Measurements from ENCODE around the gene ZNF697. TPM values are rescaled to one million over a fixed set of nuclear protein-coding genes. Genes with fewer than 3 reads are reported as not detected.

Gene ZNF697
- total RNA-seq, 4 donors from 2014 or later: 10.8 to 17.9 (median 11.9) TPM

- intact Hi-C loops (cut with DNase I): no loop called here
- TF ChIP-seq CTCF (IDR thresholded peaks at IDR 0.05) (no peak), POLR2A (IDR thresholded peaks at IDR 0.05) (no peak)
- DNase-seq: no peak
These were observed 47.5 kb downstream of the ZNF697 start for GRCh38 chr1:119600561-119600960.

GRCh38 chr1:119595606-119596005 is 52.5 kb downstream of the ZNF697 start:
- Histone ChIP-seq H3K4me3 (replicated peaks in 1 of 3) (no peak overlapping the region), H3K36me3 (no peaks in the 10 kb centered on the region), H3K4me1 (no peaks in the 10 kb centered on the region), H3K27ac (no peak overlapping the region), H3K27me3 (no peaks in the 10 kb centered on the region), H3K9me3 (no peaks in the 10 kb centered on the region)
- no peak for DNase-seq
- WGBS, 2 donors: 95 to 100% methylated on average over 2 of the region's 2 CpGs
- TF ChIP-seq POLR2A (IDR thresholded peaks at IDR 0.05) (no peak), CTCF (IDR thresholded peaks at IDR 0.05) (no peak)
- intact Hi-C loops (cut with DNase I): no loop called here

More at GRCh38 chr1:119600561-119600960, 47.5 kb downstream of the ZNF697 start:
- Histone ChIP-seq H3K27me3 (no peaks in the 10 kb centered on the region), H3K9me3 (no peaks in the 10 kb centered on the region), H3K27ac (no peak overlapping the region), H3K4me3 (replicated peaks in 1 of 3) (no peak overlapping the region), H3K36me3 (no peaks in the 10 kb centered on the region), H3K4me1 (no peaks in the 10 kb centered on the region)
- 92 to 95% methylated on average over 4 of the region's 4 CpGs for WGBS, 2 donors

- 87 to 90% methylated on average over 2 of the region's 2 CpGs for WGBS, 2 donors
- TF ChIP-seq POLR2A (IDR thresholded peaks at IDR 0.05) (no peak), CTCF (IDR thresholded peaks at IDR 0.05) (no peak)
These were observed 52.9 kb downstream of the ZNF697 start for GRCh38 chr1:119595168-119595567.

GRCh38 chr1:119594376-119594775 is 53.7 kb downstream of the ZNF697 start:
- TF ChIP-seq CTCF (IDR thresholded peaks at IDR 0.05) (no peak), POLR2A (IDR thresholded peaks at IDR 0.05) (no peak)
- H3K9me3 ChIP-seq: no peaks in the 10 kb centered on the region
- no peaks in the 10 kb centered on the region for H3K4me1 ChIP-seq
- H3K27me3 ChIP-seq: no peaks in the 10 kb centered on the region
- no peak overlapping the region for H3K4me3 ChIP-seq (replicated peaks in 1 of 3)
- H3K36me3 ChIP-seq: no peaks in the 10 kb centered on the region
- DNase-seq: no peak
- no peak overlapping the region for H3K27ac ChIP-seq
- 17 to 20% methylated on average over 1 of the region's 1 CpG for WGBS, 2 donors
- intact Hi-C loops (cut with DNase I): no loop called here

More at GRCh38 chr1:119595168-119595567, 52.9 kb downstream of the ZNF697 start:
- no peak overlapping the region for H3K4me3 ChIP-seq (replicated peaks in 1 of 3)
- no peaks in the 10 kb centered on the region for H3K4me1 ChIP-seq
- intact Hi-C loops (cut with DNase I): no loop called here
- no peaks in the 10 kb centered on the region for H3K9me3 ChIP-seq
- no peaks in the 10 kb centered on the region for H3K36me3 ChIP-seq
- no peak overlapping the region for H3K27ac ChIP-seq
- no peak for DNase-seq
- H3K27me3 ChIP-seq: no peaks in the 10 kb centered on the region

- Histone ChIP-seq H3K4me1 (no peaks in the 10 kb centered on the region), H3K27ac (no peak overlapping the region), H3K27me3 (no peaks in the 10 kb centered on the region), H3K4me3 (replicated peaks in 1 of 3) (no peak overlapping the region), H3K36me3 (no peaks in the 10 kb centered on the region), H3K9me3 (no peaks in the 10 kb centered on the region)
- intact Hi-C loops (cut with DNase I): no loop called here
- no peak for TF ChIP-seq POLR2A (IDR thresholded peaks at IDR 0.05)
- no peak for TF ChIP-seq CTCF (IDR thresholded peaks at IDR 0.05)
- WGBS, 2 donors: 65 to 92% methylated on average over 1 of the region's 1 CpG
- no peak for DNase-seq
These were observed 54.3 kb downstream of the ZNF697 start for GRCh38 chr1:119593805-119594204.

All from thyroid gland (tissue), 4 donors.